T follicular helper cell (primary cell): Measurements from ENCODE around the gene MRPL30.
"Not testable (repeated sequence)": the region's sequence is repeated elsewhere in the genome, so short reads cannot be mapped to it uniquely, and the experiment has no call there.

Experiments
- DNase-seq: peaks from one replicate; pipeline ENCODE4 v3.0.0-alpha.2; 2020; ENCODE audit warnings: low read depth
- total RNA-seq, 2 experiments: gene quantifications; one replicate each; lab custom pipeline; 2026; lab: John Stamatoyannopoulos, UW

MRPL30 gene
- 27.4 to 33.8 reads per million in 2 experiments for total RNA-seq

DNA sequence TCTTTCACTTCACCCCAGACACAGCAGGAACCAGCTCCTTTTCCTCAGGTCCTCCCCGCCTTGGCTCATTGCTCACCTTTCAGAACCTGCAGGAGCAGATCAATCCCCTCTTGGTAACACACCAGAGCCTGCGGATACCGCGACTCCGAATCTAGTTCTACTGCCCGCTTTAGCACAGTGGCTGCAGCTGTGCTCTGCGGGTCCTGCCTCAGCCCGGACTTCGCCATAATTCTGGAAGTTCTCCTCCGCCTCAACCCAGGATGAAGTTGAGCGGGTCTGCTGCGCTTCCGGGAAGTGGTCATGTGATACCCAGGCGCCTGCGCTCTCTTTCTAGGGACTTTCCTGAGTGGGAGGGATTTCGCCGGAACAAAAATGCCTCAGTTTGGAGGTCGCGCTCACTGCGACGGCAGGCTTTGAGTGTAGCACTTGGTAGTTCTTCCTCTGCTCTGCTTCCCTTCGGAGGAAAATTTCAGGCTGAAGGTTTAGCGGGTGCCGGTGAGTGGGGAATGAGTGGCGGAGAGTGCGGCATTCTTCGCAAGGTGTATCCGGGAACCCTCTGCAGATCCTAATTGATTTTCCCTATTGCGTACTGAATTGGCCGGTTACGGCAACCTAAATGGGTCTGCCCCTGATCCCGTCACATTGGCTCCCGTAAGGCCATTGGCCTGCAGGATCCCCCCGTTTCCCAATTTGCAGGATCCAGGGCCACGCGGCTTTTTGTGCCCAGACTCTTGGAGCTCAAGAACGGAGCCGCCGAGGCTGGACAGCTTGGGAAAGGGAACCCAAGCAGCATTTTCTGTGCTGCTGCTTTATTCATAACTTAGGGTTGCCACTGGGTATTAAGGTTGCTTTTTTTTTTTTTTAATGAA lies at the start of gene MRPL30, which contains the start of gene MITD1:
Gene MRPL30, plus strand, starts transcription at position 430 of the 869 bp plus-strand sequence. CDS start 5,020 bp downstream, outside the sequence.
Gene MITD1, minus strand, starts transcription at position 304 of the 869 bp plus-strand sequence. Its CDS starts 77 bp downstream, at position 227.
- DNase-seq: peak; percentile 89

DNA sequence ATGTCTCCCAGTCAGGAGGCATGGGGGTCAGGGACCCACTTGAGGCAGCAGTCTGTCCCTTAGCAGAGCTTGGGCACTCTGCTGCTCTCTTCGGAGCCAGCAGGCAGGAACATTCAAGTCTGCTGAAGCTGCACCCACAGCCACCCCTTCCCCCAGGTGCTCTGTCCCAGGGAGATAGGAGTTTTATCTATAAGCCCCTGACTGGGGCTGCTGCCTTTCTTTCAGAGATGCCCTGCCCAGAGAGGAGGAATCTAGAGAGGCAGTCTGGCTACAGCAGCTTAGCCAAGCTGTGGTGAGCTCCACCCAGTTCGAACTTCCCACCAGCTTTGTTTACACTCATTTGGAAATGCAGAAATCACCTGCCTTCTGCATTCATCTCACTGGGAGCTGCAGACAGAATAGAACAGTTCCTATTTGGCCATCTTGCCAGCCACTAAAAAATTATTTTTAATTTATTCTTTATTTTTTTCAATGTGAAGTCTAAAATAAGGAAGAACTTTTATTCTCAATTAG lies 45.9 kb upstream of the MRPL30 start:
- not testable (repeated sequence) for DNase-seq

DNA sequence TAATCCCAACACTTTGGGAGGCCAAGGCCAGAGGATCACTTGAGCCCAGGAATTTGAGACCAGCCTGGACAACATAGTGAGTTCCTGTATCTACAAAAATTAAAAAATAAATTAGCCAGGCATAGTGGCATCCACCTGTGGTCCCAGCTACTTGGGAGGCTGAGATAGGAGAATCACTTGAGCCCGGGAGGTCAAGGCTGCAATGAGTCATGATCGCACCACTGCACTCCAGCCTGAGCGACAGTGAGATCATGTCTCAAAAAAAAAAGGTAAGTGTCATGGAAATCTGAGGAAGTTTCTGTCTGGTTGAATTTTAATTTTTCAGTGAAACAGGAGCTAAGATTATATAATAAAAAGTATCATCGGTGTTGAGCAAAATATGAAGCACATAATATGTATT lies 42.0 kb upstream of the MRPL30 start:
- DNase-seq: no peak

DNA sequence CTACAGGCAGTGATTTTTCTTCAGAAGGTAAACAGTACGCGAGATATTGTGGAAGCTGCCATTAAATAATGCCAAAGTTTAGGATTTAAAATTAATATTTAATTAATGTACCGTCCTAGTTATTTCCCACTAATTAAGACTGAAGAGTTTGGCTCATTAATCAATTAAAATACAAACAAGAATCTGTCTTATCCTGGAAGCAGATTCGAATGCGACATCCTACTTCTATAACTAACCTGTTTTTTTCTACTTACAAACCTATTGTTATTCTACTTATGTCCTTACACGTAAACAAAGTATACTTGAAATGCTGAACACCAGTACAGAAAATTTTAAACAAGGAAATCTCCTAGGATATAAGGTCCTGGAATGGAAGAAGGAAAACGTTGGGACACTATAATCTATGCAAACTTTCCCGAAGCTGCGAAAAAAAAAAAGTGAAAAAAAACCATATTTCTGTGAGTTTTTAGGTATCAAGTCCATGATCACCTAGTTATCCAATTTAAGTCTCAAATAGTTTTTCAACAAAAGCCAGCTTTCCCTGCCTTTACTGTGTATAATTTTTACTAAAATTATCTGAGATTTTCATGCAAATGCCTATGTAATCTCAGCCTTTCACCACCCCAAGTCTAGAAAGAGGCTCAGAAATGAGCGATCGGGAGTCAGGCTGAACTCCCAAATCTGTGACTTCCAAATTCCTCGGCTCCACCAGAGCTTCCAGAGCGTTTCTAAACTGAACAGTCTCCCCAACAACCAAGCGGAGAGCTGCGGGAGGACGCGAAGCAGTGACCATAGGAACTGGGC lies 40.7 kb upstream of the MRPL30 start:
- no peak for DNase-seq

DNA sequence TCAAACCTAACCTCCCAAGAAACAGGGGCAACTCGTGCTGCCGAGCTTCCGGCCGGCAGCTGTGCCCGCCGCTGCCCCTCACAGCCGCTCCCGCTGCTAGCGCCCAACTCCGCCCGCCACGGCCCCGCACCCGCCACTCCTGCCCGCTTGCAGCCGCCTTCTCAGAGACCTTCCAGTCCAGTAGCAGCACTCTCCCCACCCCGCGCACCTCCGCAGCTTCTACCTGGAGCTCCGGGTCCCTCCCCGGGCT lies 40.2 kb upstream of the MRPL30 start:
- no peak for DNase-seq

DNA sequence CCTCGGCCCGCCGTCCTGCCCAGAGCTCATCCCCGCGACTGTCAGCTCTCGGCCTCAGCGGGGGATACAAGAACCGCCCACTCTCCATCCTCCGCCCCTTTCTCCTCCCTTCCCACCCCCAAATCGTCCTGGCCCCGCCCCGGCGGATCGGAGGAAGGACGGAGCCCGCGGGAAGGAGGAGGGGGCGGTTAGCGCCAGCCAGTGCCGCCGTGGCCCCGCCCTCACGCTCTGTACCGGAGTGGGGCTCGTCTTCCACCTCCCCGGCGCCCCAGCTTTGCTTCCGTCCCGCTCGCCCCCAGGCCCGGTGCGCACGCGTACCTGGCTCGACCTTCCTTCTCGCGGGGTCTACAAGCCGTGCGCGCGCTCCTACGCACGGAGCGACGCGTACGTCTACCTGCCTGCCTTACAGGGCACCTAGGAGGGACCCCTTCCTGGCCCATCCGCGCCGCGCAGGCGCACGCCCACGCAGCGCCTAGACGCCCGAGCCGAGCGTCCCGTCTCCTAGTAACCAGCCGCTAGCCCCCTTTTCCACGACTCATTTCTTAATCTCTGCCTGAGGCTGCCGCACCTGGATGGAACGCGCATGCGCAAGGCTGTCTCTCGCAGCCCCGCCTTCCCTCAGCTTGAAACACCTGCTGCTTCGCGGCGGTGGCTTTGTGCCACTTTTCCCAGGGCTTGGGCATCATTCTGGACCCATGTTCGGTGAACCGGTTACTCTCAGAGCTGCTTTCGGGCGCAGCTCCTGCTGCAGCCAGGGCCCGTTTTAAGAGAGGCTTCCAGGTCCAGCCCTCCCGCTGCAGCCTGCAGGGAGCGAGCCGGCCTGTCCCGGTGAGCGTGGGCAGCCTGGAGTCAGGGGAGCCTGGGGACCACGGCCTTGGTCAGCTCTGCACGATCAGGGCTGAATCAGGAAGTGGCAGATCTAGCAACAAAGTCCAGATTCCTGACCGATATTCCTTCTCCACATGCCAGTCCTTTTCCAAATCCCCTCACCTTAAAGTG lies 39.6 kb upstream of the MRPL30 start, which contains the start of gene C2orf15:
Gene C2orf15, plus strand, starts transcription at position 598 of the 999 bp plus-strand sequence. CDS start 8,852 bp downstream, outside the sequence.
- peak; percentile 95 for DNase-seq

DNA sequence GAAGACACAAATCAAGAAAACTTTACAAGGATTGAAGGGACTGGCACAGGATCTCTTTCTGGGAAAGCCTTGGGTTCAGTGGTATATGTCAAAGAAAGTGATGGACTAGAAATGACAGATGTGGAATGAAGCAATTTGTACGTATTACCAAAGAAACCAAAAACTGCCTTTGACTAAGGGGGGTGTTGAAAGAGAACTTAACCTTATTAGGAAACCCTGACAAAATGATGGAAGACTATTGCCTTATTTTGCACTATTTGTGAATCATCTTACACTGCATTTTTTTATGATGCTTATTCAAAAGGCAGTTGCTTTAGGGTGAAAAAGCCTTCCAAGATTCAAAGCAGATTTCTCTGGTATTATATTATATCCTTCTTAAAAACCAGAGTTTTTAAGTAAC lies 30.3 kb upstream of the MRPL30 start:
- no peak for DNase-seq

DNA sequence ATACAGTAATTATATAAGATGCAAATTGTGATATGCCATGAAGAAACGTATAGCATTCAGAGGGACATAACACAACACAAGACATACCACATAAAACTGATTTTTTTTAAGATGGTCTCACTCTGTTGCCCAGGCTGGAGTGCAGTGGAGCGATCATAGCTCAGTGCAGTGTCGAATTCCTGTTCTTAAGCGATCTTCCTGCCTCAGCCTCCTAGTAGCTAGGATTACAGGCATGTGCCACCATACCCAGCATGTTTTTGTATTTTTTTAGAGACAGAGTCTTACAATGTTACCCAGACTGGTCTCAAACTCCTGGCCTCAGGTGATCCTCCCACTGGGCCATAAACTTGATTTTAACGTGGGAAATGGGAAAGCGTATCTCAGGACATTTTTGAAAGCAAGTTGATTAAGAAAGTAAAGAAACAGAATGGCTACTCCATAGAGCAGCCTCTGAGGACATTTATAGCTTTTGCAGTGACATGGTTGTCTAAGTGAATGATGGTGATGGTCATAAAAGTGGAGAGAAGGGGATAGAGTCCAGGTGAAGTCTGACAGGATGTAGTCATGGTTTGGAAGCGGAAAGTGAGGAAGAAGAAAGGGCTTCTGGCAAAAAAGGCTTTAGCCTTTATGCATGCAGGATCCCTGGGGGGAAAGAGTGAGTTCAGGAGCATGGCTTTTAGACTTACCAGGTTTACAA lies 28.6 kb upstream of the MRPL30 start:
- no peak for DNase-seq

DNA sequence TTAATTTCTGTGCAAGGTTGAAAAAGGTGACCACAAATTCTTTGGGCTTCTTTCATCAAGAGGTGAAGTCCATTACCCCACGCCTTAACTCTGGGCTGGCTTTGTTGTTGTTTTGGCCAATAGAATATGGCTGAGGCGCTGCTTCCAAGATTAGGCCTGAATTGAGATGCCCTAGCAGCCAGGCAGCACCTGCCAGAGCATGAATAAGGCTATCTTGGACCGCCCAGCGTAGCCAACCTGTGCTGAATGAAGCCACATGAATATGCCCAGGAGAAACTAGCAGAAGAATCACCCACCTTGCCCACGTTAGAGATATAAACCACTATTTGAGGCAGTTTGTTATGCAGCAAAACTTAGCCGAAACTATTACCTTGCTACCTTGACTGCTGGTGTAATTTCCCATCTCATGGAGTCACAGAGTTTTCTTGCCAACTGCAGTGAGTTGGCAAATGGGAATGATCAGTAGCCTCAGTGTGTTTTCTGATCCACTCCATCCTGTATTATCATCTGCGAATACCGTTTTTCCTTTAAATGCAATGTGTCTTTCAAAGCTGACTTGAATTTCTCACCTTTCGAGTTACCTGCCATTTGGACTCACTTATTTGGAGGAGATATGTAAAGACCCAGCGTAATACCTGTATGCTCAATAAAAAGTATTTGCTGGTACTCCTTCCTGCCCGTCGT lies 26.9 kb upstream of the MRPL30 start:
- DNase-seq: no peak

DNA sequence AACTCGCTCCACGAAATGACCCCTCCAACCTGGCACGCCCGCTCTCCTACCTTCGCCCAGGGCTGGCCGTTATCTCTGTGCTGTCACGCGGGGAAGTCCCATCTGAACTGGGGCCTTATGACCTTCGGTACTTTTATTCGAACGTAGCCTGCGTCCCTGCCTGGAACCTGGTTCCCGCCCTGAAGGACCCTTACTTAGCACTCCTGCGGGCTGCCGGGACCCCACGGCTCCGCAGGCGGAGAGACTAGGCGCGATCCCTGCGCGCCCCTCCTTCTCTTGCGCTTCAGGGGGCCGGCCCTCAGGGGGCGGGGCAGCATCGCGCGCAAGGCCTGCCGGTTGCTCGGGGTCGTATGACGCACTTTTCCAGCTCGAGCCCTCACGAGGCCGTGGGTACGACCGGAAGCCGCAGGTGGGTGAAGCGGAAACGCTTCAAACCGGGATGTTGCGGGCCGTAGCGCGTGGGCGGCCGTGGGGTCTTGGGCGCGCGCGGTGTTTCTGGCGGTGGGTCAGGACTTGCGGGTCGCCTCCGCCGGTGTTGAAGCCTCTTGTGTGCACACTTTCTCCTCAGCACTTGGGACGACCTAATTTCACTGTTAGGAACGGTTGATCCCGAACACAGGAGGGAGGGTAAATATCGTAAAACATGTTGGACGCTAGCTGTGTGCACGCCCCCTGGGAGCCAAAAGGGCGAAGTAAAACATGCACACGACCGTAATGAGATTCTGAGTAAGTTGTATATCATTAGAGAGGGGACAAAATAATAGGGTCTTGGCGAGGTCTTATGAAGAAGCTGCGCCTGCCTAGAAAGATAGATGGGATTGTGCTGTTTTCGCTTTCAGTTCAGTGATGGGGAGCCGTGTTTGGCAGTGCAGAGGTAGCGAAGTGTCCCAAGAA lies 26.1 kb upstream of the MRPL30 start, which contains the start of the genes LIPT1 and TSGA10:
Gene LIPT1, plus strand, starts transcription at position 325 of the 894 bp plus-strand sequence. CDS start 6,991 bp downstream, outside the sequence.
Gene TSGA10, minus strand, starts transcription at position 300 of the 894 bp plus-strand sequence. CDS start 45,503 bp downstream, outside the sequence.
- DNase-seq: peak; percentile 88

DNA sequence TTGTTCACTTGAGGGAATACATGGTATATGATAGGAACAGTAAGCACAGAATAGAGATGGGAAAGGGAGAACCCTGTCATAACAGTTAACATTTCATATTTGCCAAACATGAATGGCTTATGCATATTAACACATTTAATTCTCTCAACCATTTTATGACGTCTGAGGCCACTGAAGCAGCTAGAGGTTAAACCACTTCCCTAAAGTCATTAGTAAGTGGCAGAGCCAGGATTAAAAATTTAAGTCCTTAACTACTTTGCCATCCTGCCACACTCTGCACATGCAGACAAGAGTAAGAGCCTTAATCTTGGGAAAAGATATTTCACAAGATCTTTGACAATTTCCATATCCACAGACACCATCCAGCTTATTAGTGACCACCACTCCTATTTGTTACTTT lies 24.1 kb upstream of the MRPL30 start:
- DNase-seq: no peak

DNA sequence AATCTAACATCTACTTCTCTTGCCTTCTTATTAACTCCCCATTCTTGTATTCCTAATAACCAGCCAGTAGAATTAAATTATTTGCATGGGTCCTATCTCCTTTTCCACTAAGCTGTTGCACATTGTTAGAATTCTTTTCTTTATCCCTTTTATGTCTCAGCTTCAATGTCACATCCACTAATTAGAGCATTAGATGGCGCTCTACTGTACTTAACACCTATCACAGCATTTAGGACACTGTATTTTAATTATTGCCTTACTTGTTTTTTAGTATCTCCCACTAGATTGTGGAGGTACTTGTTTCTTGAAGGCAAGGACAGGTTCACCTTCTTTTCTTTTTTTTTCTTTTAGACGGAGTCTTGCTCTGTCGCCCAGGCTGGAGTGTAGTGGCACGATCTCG lies 22.4 kb upstream of the MRPL30 start:
- no peak for DNase-seq

DNA sequence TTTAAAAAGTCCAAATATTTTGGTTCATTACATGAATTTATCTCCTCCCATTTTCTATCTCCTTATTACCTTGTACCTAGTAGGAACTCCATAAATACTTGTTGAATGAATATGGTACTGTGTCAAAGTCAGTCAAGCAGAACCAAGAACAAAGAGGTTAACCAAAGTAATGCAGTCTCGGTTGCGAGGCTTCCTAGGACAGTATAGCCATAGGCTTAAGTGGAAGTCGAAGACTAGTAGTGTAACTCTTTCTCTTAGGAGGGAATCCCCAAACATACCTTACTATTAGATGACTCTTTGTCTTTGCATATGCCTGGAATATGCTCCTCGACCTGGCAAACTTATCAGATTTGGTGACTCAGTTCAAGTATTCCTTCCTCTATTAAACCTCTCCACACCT lies 21.4 kb upstream of the MRPL30 start:
- no peak for DNase-seq

DNA sequence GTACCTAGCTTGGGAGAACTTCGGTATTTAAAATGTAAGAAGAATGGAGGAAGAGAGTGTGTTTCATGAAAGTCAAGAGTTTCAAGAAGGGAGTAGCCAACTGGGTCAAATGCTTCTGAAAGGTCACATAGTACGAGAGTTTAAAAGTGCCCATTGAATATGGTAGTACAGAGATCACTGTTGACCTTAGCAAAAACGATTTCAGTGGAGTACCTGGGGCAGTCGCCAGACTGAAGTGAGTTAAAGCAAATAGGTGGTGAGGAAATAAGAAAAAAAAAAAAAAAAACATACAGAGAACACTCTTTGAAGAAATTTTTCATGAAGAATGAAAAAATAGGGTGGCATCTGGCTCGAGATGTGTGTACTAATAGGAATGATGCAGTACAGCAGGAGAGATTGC lies 14.8 kb upstream of the MRPL30 start:
- no peak for DNase-seq

DNA sequence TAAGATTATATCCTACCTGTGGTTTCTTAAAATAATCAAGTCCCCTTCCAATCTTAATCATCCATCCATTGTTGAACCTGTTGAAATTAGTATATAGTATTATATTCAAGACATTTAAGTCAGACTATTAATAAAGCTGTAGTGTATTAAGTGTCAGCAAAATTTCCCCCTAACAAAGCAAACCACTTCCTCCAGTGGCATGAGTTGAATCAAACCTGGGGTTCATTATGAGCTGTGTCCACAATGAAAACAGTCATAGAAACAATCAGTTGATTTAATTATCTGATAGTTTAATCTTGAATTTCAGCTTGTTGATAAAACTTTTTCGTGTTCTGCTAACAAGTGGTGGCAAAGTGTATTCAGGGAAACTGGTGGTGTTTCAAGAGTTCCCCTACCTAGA lies 11.4 kb upstream of the MRPL30 start:
- no peak for DNase-seq

DNA sequence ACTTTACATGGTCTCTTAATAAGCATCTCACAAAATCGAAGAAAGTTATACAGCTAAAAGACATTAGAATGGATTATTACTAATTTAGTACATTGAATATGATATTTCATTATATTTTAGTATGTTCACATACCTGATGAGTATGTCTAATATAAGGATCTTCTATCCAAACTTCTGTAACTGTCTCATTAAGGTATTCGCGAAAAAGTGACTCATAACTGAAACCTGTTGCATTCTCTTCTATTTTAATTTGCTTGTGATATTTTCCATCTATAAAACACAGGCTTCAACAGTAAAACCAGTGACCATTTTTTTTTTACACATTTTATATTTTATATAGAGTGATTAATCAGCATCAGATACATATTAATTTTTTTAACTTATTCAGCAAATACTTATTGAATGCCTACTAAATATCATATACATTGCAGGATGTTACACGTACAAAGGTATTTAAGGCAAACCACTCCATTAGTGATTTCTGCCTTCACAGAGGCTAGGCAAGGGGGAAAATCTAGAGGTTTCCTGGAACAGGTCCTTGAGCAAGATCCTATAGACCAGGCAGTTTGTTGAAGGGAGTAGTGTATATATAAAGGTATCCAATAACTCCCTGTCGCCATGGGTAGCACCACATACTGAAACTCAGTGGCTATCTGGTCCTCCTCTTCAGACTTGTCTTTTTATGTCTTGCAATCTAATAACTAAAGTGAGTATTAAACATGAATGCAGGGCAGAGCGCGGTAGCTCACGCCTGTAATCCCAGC lies 9.4 kb upstream of the MRPL30 start:
- DNase-seq: no peak

DNA sequence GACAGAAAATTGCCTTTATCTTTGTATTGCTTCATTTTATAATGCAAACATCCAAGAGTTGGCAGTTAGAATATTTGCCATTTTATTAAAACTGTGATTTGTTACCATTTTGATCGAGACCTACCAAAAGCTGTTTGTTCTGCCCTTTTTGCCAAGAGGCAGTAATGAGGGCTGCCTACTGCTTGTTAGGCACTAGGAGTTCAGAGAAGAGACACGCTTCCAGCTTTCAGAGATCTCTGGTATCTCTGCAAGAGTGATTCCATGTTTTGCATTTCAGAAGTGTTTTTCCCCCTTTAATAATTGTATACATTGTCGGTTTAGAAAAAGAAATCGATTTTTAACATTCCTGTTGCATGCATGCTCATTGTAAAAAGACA lies 628 bp downstream of the MRPL30 start:
- no peak for DNase-seq

DNA sequence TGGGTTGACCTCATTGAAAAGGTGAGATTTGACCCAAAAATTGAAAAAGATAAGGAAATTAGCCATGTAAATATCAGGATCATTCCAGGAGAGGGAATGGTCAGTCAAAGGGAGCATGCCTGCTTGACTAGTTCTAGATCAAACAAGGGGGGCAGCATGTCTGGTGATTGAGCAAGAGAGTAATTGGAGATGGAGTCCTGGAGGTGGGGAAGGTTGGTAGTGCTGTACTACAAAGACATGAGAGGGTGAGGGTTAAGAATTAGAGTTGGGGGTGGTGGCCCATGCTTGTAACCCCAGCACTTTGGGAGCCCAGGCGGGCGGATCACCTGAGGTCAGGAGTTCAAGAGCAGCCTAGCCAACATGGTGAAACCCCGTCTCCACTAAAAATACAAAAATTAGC lies 2.0 kb downstream of the MRPL30 start:
- no peak for DNase-seq
